Thyroid gland (tissue), 4 donors: ENCODE measurements around the gene CNTNAP5.

Experiments
- CTCF ChIP-seq, 6 experiments: fragments of 200-600 bp in 3 of 6; fragments of 450-650 bp in 3 of 6; sonication (generic) in 3 of 6; IDR thresholded peaks; one replicate each; pipeline ENCODE4 v1.5.1; 2016 to 2019; ENCODE audit warnings: antibody characterized with exemption in 6 of 6, mild to moderate bottlenecking in 2 of 6, inconsistent platforms in 1 of 6, moderate library complexity in 1 of 6
- POLR2A ChIP-seq, 2 donors: fragments of 450-650 bp; IDR thresholded peaks; one replicate each; pipeline ENCODE4 v1.6.1; 2017; ENCODE audit warnings: antibody characterized with exemption in 2 of 2, mild to moderate bottlenecking in 2 of 2, moderate library complexity in 1 of 2

DNA sequence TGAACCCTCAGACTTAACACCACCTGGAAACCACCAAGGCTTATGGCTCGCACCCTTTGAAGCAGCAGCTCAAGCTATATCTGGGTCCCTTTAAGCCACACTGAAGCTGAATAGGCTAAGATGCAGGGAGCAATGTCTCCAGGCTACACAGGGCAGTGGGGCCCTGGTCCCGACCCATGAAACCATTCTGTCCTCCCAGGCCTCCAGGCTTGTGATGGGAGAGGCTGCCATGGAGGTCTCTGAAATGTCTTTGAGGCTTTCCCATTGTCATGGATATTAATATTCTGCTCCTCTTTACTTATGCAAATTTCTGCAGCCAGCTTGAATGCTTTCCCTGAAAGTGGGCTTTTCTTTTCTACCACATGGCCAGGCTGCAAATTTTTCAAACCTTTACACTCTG lies 608.7 kb downstream of the CNTNAP5 start:
- TF ChIP-seq POLR2A (IDR thresholded peaks at IDR 0.05), result no peak
- no peak for TF ChIP-seq CTCF (IDR thresholded peaks at IDR 0.05)
